Measurements from ENCODE around the gene NRCAM.
"Not testable (repeated sequence)": the region's sequence is repeated elsewhere in the genome, so short reads cannot be mapped to it uniquely, and the experiment has no call there.

The NRCAM gene

DNA sequence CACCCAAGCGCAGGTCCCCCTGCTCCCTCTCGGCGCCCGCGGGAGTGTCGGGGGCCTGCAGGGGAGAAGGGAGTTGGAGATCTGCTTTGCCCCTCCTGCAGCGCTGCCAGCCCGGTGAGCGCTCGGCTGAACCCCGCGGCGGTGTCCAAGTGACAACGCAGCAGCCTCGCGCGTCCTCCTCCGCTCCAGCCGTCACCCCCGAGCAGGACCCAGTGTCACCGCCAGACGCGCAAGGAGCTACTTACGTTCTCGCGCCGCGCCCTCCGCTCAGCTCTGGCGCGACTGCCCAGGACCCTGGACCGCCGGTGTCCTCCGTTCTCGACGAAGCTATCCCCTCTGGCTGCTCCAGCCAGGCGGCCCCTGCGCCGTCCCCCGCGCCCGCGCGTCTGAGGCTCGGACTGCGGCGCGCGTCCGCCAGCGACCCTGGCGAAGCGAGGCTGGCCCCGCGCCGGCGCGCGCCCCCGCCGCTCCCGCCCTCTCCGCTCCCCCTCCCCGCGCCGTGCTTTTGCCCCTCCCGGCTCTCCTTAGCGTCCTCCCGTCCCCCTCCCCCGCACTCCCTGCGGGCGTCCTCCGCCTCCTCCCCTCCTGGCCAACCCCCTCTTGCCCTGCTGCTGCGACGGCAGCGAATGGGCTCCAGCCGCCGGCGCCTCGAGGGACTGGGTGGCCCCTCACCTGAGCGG lies at the start of gene NRCAM:
Gene NRCAM, minus strand, starts transcription at position 439 of the 680 bp plus-strand sequence. CDS start 216,372 bp downstream, outside the sequence.
- DNase-seq, result no peak

GRCh38 chr7:108504576-108504975 lies 48.3 kb upstream of the NRCAM start:
- not testable (repeated sequence) for DNase-seq

DNA sequence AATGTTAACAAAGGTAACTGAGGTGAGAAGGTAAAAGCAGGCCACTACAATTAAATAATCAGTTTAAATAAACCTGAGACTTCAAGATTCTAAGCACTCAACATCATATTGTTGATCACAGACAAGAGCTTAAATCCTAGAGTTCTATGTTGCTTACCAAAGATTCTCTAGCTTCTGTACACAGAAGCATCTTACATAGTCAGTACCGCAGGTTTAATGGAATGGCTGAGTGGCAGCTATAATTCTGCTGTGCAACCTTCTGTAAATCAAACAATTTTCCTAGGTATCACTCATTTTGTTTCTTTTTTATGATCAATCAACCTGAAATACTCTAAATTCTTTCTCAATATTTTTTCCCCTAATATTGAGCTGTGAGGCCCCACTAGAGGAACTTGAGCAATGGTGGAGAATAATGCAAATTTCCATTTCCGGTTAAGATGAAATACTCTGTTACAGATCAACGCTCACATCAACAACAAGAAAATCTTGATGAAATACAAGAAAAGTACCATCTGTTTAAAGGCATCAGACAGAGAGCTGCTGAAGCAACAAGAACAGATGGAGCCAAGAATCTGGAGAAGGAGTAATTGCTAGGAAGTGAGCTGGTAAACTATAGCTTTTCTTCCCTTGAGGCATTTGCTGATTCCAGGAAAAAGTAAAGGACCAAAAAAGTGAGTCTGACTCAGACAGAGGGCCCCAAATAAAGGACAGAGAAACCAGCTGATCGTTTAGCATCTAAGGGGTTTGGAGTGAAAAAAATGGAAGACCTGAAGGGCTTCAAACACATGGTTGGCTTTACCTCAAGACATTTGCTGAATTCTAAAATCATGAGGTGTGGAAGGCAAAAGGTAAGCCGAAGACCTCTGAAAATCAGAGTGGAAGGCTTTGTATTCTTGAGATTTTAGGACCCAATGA lies 47.1 kb upstream of the NRCAM start:
- DNase-seq, result no peak

- DNase-seq, result no peak
Observed at GRCh38 chr7:108499566-108499965, 43.3 kb upstream of the NRCAM start.

DNA sequence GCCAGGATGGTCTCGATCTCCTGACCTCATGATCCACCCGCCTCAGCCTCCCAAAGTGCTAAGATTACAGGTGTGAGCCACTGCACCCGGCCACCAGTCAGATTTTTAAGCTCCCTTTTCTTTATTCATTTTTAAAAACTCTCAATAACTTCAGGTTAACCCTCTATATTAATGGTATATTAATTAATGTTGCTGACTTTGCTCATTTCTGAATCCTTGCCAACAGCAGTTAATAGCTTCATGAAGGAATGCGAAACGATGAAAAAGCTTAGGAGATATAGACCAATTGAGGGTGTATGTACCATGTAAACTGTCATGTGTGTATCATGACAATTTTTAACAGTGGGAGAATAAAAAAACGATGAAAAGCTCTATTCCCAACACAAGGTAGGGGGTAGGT lies 42.2 kb upstream of the NRCAM start:
- DNase-seq, result no peak

DNA sequence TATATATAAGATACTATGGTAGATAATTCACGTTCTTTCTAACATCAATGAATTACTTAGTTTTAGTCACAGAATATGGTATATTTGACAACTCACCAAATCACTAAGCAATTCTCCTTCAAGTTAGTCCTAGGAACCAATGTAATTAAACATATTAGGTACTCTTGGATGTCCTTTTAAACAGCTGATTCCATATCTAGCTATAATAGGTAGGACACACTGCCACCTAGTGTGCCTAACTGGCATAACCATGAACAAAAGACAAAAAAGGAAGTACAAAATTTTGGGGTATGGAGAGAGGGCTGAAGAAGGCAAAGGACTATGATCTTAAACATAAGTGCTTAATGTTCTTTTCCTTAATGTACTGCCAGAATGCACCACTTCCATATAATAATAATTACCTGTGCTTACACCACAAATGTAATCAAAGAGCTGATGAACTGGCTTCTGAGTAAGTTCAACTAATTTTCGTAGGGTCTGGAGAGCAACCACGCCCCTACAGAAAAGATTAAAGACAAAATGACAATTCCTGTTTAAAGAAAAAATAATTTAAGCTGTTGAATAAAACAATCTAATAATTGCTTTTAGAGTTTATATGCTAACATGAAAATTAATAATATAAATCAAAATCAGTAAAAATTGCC lies 41.0 kb upstream of the NRCAM start:
- DNase-seq, result peak; percentile 33

- no peak for DNase-seq
Observed at GRCh38 chr7:108492742-108493141, 36.5 kb upstream of the NRCAM start.

- DNase-seq, result no peak
Observed at GRCh38 chr7:108488768-108489538, 32.7 kb upstream of the NRCAM start.

- DNase-seq, result no peak
Observed at GRCh38 chr7:108487646-108488045, 31.4 kb upstream of the NRCAM start.

- no peak for DNase-seq
Observed at GRCh38 chr7:108486291-108486966, 30.2 kb upstream of the NRCAM start.

- DNase-seq, result no peak
Observed at GRCh38 chr7:108484137-108484536, 27.9 kb upstream of the NRCAM start.

GRCh38 chr7:108480311-108480710 lies 24.1 kb upstream of the NRCAM start:
- DNase-seq, result no peak

DNA sequence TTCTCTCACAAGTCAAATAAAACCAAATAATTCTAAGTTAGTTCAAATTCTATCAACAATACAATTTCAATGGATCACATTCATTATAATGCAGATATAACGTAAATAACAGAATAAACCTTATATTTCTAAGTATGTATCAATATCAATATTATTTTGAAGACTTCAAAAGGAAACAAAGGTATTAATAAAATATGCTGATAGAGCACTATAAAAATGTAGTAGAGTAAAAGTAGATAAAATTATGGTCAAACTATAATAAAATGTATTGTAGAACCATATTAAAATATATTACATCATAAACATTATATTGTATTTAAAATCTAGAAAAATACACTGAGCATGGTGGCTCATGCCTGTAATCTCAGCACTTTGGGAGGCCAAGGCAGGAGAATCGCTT lies 23.5 kb upstream of the NRCAM start:
- no peak for DNase-seq

DNA sequence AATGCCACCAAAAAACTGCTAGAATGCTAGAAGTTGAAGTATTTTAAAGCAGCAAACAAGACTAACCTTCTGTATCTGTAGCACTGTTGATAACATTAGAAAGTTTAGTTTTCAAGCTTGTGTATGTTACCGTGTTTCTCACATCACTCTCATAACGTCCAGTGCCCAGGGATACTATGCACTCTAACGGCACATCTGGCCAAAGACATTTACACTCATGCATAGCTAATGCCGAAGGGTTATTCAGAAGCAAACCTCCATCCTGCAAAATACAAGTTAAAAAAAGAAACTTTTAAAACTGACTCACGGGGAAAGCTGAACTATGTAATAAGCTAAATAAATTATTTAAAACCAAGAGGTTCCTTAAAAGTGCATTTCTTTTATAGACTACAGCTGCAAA lies 22.9 kb upstream of the NRCAM start:
- no peak for DNase-seq

DNA sequence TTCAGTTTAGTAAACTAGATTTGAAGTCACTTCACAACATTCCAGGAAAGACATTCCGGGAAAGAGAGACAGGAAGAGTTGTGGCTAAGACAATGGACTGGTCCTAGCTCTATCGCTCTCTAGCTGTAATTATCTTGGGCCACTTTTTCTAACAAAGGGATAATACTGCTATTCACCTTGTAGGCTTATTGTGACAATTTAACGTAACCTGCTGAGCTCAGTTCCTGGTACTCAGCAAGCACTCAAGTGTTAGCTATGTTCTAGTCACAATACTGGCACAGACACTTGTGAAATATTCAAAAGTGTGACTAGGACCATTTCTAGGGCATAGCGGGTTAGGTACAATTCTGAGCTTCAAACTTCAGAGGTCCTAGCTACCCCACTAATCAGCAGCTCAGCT lies 12.0 kb upstream of the NRCAM start:
- DNase-seq, result no peak

- no peak for DNase-seq
Observed at GRCh38 chr7:108467391-108467790, 11.2 kb upstream of the NRCAM start.

- not testable (repeated sequence) for DNase-seq
Observed at GRCh38 chr7:108466322-108466721, 10.1 kb upstream of the NRCAM start.

- no peak for DNase-seq
Observed at GRCh38 chr7:108464743-108465142, 8.5 kb upstream of the NRCAM start.

DNA sequence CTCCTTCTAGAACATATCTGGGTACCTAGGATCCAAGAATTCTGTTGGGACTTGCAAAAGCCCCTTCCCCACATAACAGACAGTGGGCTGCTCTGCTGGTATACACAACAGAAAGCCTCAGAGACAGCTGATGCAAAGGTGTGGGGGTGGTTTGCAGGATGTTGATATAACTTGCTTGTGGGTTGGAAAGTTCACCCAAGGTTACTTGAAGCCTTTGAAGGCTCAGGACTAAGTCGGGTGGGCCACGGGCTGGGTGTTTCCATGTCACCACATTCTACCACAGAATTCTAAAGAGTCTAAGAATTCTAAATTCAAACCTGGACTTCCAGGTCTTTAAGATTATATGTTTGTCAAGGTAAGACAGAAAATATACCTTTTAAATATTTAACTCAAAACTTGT lies 7.4 kb upstream of the NRCAM start:
- no peak for DNase-seq

DNA sequence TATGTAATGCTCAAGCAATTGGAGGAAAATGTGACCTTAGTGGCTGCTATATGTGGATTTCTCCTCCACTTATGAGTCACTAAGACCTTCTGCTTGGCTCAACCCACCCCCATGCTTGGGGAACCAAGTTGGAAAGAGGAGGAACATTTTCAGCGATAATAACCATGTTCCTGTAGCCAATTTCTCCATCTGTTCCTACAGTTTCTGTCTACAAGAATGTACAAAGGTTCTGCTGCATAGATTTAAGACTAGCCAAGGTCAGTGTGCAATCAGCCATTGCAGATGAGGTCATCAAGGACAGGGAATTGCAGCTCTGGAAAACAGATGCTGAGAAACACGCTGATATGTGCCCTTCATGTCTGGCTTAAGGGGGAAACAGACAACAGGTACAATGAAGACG lies 5.6 kb upstream of the NRCAM start:
- DNase-seq, result no peak

DNA sequence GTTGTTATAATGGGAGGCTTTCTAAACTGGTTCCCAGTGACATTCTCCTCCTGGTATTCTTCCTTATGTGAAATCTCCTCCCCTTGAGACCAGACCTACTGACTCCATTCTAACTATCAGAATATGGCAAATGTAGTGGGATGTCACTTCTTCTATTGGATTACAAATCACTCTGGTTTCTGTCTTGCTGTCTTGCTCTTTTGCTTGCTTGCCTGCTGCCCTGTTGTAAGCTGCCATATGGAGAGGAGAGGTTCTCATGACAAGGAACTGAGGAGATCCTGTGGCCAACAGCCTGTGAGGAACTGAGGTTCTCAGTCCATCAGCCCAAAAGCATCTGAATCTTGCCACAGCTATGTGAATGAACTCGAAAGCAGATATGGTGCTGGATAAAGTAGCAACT lies 4.7 kb upstream of the NRCAM start:
- DNase-seq, result no peak

DNA sequence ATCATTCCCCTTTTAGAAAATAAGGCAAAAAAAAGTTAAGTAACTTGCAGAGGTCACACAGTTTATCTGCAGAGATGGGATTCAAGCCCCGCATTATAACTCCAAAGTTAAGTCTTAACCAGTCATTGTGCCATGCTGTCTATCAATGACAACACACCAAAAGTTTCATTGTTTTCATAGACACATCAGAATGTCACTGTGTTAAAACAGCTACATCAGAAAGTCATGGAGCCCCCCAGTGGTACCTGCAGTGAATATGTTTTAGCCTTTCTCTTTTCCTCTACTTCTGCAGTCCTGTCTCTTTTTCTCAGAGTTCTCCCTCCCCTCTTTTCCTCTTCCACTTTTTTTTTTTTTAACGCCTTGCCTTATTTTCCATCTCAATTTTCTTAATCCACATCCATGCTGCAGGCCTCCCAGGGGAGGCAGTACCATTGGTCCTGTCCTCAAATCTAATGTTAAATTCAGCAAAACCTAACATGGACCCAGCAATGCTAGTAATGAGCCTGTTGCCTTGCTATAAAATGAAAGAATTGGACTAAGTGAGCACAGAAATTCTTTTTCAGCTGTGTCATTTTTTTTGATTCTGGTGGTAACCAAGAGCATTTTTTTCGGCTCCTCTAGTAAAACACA lies 3.8 kb upstream of the NRCAM start:
- DNase-seq, result no peak

Data from activated naive CD4-positive, alpha-beta T cell treated with Interleukin-2 at 50 U/mL for 16 hours (primary cell).